GM18909 (cell line): ENCODE data around the gene ADD1.

Source experiments
- ATAC-seq: cut with Tn5 transposase; IDR thresholded peaks from one replicate; pipeline ENCODE4 v1.9.1; 2021; ENCODE audit warnings: mild to moderate bottlenecking; ENCODE audit not compliant: unreplicated experiment, poor library complexity

ADD1 gene

GRCh38 chr4:2819244-2820215, 24.1 kb upstream of the ADD1 start:
- no peak for ATAC-seq

- no peak for ATAC-seq
Observed at GRCh38 chr4:2820216-2820982, 23.2 kb upstream of the ADD1 start.

GRCh38 chr4:2822461-2823300, 21.0 kb upstream of the ADD1 start:
- ATAC-seq: no peak

- no peak for ATAC-seq
Observed at GRCh38 chr4:2823301-2823670, 20.4 kb upstream of the ADD1 start.

GRCh38 chr4:2823671-2824328, 19.8 kb upstream of the ADD1 start:
- ATAC-seq: no peak

- no peak for ATAC-seq
Observed at GRCh38 chr4:2824329-2824835, 19.3 kb upstream of the ADD1 start.

GRCh38 chr4:2824836-2825381, 18.7 kb upstream of the ADD1 start:
- no peak for ATAC-seq

- no peak for ATAC-seq
Observed at GRCh38 chr4:2825740-2826139, 17.9 kb upstream of the ADD1 start.

GRCh38 chr4:2827071-2827873, 16.4 kb upstream of the ADD1 start:
- no peak for ATAC-seq

GRCh38 chr4:2827874-2828751, 15.5 kb upstream of the ADD1 start:
- ATAC-seq: no peak

- no peak for ATAC-seq
Observed at GRCh38 chr4:2828758-2829181, 14.9 kb upstream of the ADD1 start.

GRCh38 chr4:2829321-2829932, 14.2 kb upstream of the ADD1 start:
- no peak for ATAC-seq

GRCh38 chr4:2829933-2830451, 13.7 kb upstream of the ADD1 start:
- ATAC-seq: no peak

- ATAC-seq: no peak
Observed at GRCh38 chr4:2830632-2831610, 12.7 kb upstream of the ADD1 start.

- no peak for ATAC-seq
Observed at GRCh38 chr4:2831611-2832308, 11.9 kb upstream of the ADD1 start.
